Colon (tissue), 2 donors: ENCODE results near the gene GLIPR2.
"Not testable (repeated sequence)": the region's sequence is repeated elsewhere in the genome, so short reads cannot be mapped to it uniquely, and the experiment has no call there.

Source experiments
- FAIRE-seq: peaks from 2 replicates; lab custom pipeline; 2012; peaks lifted over from hg19 to GRCh38; lab: Jason Lieb, UNC
- donor health status: control.
- donor health status: control.

The GLIPR2 gene

GRCh38 chr9:36123515-36123914 lies 13.0 kb upstream of the GLIPR2 start:
- no peak for FAIRE-seq

- no peak for FAIRE-seq
Observed at GRCh38 chr9:36125062-36125855, 11.3 kb upstream of the GLIPR2 start.

GRCh38 chr9:36126016-36126730 lies 10.4 kb upstream of the GLIPR2 start:
- no peak for FAIRE-seq

- no peak for FAIRE-seq
Observed at GRCh38 chr9:36127652-36128244, 8.8 kb upstream of the GLIPR2 start.

GRCh38 chr9:36128349-36128748 lies 8.2 kb upstream of the GLIPR2 start:
- no peak for FAIRE-seq

- no peak for FAIRE-seq
Observed at GRCh38 chr9:36129139-36129538, 7.4 kb upstream of the GLIPR2 start.

GRCh38 chr9:36131666-36132065 lies 4.9 kb upstream of the GLIPR2 start:
- not testable (repeated sequence) for FAIRE-seq

GRCh38 chr9:36132086-36132485 lies 4.4 kb upstream of the GLIPR2 start:
- FAIRE-seq: no peak

GRCh38 chr9:36134761-36135505 lies 1.6 kb upstream of the GLIPR2 start:
- FAIRE-seq: no peak

GRCh38 chr9:36135741-36136271 lies 727 bp upstream of the GLIPR2 start:
- no peak for FAIRE-seq

- no peak for FAIRE-seq
Observed at GRCh38 chr9:36136894-36137391, 410 bp downstream of the GLIPR2 start.

- no peak for FAIRE-seq
Observed at GRCh38 chr9:36137392-36138004, 965 bp downstream of the GLIPR2 start.

GRCh38 chr9:36138496-36138895 lies 2.0 kb downstream of the GLIPR2 start:
- FAIRE-seq: no peak

GRCh38 chr9:36138901-36139300 lies 2.4 kb downstream of the GLIPR2 start:
- no peak for FAIRE-seq

- FAIRE-seq: no peak
Observed at GRCh38 chr9:36140086-36141084, 3.9 kb downstream of the GLIPR2 start.

- FAIRE-seq: no peak
Observed at GRCh38 chr9:36141288-36141687, 4.8 kb downstream of the GLIPR2 start.

- no peak for FAIRE-seq
Observed at GRCh38 chr9:36141761-36142160, 5.2 kb downstream of the GLIPR2 start.

- FAIRE-seq: no peak
Observed at GRCh38 chr9:36142510-36143244, 6.1 kb downstream of the GLIPR2 start.

- FAIRE-seq: no peak
Observed at GRCh38 chr9:36143245-36143641, 6.7 kb downstream of the GLIPR2 start.
